NK-92 (cell line): Measurements from ENCODE around the gene LNX1.

ENCODE experiments used
- DNase-seq: peaks from one replicate; lab custom pipeline; 2025; ENCODE audit not compliant: unreplicated experiment; lab: John Stamatoyannopoulos, UW

LNX1 gene

DNA sequence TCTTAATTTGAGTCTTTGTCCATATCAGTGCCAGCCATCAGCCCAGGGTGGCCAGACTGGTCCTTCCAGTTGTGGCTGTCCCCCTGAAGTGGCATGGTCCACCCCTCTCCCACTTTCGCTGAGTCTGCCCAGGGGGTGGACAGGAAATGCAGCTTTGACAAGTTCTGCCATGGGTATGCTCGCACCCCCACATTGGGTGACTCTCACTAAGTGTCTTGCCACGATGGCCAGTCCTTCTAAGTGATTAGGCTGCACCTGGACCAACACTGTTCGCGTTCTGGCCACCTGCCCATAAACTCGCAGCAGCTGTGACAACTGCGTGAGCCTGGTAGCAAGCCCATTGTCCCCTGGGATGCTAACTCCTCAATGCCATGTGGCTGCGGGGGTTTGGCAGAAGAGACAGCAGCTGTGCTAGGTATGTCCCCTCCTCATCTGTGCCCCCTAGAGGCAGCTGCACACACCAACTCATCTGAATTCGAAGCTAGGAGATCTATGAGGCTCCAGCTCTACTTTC, 10.0 kb upstream of the LNX1 start:
- no peak for DNase-seq

DNA sequence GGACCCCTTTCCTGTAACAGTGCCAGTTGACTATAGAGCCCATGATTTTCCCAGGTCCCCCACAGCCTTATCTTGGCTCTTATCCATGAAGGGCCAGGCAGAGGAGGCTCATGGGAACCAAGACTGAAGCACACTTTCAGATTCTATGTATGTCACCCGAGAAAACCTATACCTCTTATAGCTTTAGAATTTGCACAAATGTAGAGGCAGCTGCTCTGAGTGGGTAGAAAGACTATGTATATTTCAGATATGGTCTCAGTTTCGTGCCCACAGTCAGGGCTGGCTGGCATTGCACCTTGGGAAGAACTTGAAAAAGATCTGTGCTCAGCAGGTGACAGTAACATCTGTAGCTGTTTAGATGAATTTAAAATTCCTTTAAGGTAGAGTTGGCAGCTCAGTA, 8.3 kb upstream of the LNX1 start:
- no peak for DNase-seq

DNA sequence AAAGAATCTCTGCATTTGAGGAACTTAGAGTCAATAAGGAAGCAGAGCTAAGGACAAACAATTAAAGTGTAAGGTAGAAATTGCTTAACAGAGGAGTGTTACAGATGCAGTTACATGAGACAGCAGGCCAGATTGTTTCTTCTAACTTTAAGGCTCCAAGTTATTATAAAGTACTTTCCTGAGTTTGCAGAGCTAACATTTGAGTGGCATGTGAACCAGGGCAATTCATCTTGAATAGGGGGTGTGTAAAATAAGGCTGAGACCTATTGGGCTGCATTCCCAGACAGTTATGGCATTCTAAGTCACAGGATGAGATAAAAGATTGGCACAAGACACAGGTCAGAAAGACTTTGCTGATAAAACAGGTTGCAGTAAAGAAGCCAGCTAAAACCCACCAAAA, 7.6 kb upstream of the LNX1 start:
- no peak for DNase-seq

- no peak for DNase-seq
These were observed 7.2 kb upstream of the LNX1 start for GRCh38 chr4:53598483-53598882.

GRCh38 chr4:53596901-53597300, 5.6 kb upstream of the LNX1 start:
- no peak for DNase-seq

- no peak for DNase-seq
These were observed 4.5 kb upstream of the LNX1 start for GRCh38 chr4:53595834-53596233.

- DNase-seq, result no peak
These were observed 3.9 kb upstream of the LNX1 start for GRCh38 chr4:53595204-53595603.

DNA sequence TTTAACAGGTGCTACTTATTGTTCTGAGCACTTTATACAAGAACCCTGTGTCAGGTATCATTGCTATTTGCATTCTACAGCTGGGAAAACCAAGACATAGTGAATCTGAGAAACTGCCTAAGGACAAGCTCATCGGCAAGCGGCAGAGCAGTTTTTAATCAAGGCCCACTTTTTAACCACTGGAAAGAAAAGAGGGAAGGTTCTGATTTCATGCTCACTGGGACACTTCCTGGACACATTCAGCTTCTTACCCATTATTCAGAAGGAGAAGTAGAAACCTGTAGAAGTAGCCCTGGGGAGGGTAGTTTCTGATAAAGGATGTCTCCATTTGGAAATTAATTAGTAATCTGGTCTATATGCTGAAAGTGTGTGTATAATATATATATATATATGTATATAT, 2.5 kb upstream of the LNX1 start:
- DNase-seq, result no peak

DNA sequence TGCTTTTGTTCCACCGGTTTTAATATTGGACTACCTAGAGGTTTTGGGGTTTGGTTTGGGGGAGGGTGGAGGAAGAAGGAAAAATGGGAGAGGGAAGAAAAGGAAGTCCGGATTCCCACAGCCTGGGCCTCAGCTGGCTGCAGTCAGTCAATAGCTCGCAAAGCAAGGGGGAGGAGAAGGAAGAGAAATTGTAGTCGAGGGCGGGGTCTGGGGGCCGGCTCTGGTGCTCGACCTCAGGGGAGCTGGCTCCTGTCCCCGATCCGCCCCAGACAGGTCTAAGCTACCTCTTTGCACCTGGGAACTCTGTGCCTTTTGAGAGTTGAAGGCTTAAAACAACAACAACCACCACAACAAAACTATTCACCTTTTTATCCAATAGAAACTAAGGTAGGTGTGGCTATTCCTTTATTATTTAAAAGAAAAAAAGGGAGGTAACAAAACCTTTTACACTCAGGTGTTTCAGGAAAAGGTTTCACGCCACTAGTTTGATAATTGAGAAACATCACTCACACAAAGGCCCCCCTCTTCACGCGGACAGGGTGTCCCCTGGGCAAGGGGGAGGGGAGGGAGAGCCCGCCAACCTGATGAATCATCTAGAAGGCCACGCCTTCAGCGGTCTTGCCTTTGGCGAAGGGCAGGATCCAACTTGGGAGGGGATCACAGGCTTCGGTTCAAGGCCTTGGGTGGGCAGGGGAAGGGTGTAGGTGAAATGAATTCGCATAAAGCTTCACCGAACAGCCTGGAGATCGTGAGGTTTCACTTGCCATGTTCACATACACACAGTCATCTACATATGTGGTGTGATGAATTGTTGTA, 1.6 kb upstream of the LNX1 start:
- no peak for DNase-seq

DNA sequence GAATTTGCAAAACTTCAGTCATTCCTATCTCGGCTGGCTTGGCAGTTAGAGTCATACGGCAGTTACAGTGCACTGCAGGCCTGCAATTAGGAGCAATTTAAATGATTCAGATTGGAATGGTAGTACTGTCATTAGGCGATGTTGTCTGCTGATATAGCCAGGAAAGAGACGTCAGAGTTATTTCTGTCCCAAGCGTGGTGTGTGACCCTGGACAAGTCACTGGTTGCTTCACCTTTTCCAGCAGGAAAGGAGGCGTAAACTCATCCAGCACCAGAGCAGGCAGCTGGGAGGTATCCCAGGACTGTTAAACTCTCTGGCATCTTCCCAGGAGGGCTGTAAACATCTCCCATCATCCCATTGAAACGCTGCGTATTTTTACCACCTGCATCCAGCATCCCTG, 836 bp upstream of the LNX1 start:
- DNase-seq, result no peak

DNA sequence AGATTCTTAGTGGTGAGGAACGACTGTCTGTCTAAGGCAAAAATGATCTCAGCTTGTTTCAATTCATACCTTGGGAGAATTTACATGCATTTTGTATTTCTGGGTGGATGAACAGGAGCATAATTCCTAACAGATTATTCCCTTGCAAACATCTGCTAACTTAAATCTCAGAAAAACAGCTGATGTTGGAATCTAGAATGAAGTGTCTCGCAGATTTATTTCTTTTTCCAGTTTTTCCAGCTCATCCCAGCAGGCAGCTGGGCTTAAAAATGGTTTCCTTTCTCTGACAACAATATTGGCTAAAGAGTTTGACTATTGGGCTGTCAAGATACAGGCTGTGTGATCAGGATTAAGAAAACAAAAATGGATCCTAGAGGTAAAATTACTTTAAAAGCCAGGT, 1.1 kb downstream of the LNX1 start:
- no peak for DNase-seq

- no peak for DNase-seq
These were observed 1.8 kb downstream of the LNX1 start for GRCh38 chr4:53589511-53589910.

- DNase-seq, result no peak
These were observed 4.2 kb downstream of the LNX1 start for GRCh38 chr4:53587135-53587534.

- DNase-seq, result no peak
These were observed 5.0 kb downstream of the LNX1 start for GRCh38 chr4:53586121-53586816.

- no peak for DNase-seq
These were observed 6.6 kb downstream of the LNX1 start for GRCh38 chr4:53584658-53585057.

DNA sequence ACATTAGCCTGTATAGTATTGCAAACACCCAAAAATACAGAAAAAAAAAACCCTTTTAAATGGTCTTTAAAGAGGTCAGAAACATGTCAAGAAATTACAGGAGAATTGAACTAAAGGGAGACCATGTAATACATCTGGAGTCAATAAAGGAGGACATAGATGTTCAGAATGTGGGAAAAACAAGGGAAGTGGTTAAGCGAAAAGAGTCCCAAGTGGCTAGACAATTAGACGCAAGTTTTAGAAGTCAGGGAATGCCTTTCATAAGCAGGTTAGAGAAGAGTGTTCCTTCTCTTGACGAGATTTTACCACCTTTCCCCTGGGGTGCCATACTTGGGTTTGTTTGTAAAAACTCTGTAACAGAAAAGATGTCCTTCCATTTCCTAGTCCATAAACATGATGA, 7.8 kb downstream of the LNX1 start:
- no peak for DNase-seq

GRCh38 chr4:53582194-53582593, 9.1 kb downstream of the LNX1 start:
- DNase-seq, result no peak

DNA sequence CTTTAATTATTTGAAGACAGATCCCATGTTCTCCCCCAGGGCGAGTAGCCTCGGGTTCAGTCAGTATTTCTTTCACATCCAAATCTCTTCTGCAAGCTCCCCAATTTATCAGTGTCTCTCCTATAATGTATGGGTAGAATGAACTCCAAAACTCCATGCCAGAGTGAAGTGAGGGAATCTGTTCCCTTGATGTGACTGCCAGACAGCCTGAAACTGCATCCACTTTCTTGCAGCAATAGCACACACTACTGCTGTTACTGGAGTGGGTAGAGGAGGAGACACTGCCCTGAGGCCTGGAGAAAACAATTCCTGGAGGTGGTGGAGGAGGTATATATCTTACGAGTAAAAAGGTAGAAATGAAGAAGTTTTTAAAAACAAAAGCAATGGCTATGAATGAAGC, 11.0 kb downstream of the LNX1 start:
- no peak for DNase-seq

- no peak for DNase-seq
These were observed 11.5 kb downstream of the LNX1 start for GRCh38 chr4:53579826-53580225.

DNA sequence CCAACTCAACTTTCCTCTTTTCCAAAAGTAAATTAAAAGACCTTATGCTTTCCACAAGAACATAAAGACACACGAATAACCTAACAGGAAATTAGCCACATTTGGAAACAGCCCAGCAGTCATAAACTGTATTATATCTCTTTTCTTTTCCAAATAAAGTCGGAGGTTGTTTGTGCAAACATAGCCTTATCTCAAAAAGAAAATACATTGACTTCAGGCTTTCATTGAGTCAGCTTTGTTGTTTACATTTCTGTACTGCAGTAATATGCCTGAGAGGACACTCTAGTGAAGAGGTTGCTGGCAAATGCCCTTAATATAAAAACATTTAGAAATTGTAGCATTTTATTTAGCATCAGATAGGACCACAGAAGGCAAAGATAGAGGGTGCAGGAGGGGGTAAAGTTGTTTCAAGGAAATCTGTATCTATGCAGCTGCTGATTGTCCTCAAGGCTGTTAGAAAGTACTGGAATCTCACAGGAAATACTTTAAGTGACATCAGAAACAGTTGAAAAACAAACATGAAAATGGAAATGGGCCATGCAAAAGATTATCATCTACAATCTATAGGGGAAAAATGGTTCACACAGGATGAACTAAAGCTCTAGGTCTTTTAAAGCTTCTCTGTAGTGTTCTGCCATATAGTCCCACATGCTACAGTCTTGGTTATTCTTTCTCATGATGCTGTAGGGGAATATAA, 14.5 kb downstream of the LNX1 start:
- no peak for DNase-seq

DNA sequence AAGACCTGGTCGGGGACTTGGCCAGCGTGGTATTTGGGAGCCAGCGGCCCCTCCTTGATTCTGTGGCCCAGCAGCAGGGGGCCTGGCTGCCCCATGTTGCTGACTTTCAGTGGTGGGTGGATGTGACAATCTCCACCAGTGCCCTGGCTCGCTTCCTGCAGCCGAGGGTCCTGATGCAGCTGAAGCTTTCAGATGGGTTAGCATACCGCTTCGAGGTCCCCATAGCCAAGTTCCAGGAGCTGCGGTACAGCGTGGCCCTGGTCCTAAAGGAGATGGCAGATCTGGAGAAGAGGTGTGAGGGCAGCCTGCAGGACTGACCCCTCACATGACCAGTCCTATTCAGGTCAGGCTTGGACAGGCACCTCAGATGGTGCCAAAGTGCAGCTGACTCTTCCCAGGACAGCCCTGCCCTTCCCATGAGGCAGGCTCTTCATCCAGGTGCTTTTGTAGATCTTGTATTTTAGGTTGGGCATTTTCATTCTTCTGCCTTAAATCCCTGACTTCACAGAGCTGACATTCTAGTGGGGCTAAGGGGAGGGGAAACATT, 15.1 kb downstream of the LNX1 start:
- no peak for DNase-seq

DNA sequence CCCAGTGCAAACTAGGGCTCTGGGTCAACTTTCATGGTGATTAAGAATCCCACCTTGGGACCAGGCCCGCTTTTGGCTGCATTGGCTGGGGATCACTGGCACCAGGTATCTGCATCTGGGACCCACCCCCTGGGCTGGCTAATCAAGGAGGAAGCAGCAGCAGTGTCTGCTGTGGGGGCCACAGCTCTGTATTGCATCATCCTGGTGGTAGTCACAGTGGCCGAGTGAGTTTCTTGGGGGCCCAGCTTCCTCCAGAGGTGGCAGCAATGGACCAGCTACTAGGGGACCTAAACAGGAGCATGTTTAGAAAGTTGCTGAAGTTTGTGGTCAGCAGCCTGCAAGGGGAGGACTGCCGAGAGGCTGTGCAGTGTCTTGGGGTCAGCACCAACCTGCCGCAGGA, 15.7 kb downstream of the LNX1 start:
- no peak for DNase-seq
